ENCODE results near the gene CTXND1.

CTXND1 gene

GRCh38 chr15:80231371-80231770 is 20.6 kb downstream of the CTXND1 start:
- H3K4me3 ChIP-seq (ENCODE audit: low read depth, low read length), result no peak overlapping the region
- no peak for DNase-seq (ENCODE audit: low read depth)
- no peak for TF ChIP-seq CTCF (conservative IDR thresholded peaks at IDR 0.05; ENCODE audit: low read depth, low read length)

GRCh38 chr15:80228959-80229610 is 22.9 kb downstream of the CTXND1 start:
- DNase-seq (ENCODE audit: low read depth), result peak; percentile 92
- no peak for TF ChIP-seq CTCF (conservative IDR thresholded peaks at IDR 0.05; ENCODE audit: low read depth, low read length)
- no peak overlapping the region for H3K4me3 ChIP-seq (ENCODE audit: low read depth, low read length)

- TF ChIP-seq CTCF (conservative IDR thresholded peaks at IDR 0.05; ENCODE audit: low read depth, low read length), result no peak
- DNase-seq (ENCODE audit: low read depth), result no peak
- no peak overlapping the region for H3K4me3 ChIP-seq (ENCODE audit: low read depth, low read length)
Observed at GRCh38 chr15:80219955-80220354, 32.1 kb downstream of the CTXND1 start.

- no peak for DNase-seq (ENCODE audit: low read depth)
- no peak for TF ChIP-seq CTCF (conservative IDR thresholded peaks at IDR 0.05; ENCODE audit: low read depth, low read length)
- H3K4me3 ChIP-seq (ENCODE audit: low read depth, low read length), result no peak overlapping the region
Observed at GRCh38 chr15:80217327-80217900, 34.6 kb downstream of the CTXND1 start.

GRCh38 chr15:80216911-80217310 is 35.1 kb downstream of the CTXND1 start:
- no peak for DNase-seq (ENCODE audit: low read depth)
- TF ChIP-seq CTCF (conservative IDR thresholded peaks at IDR 0.05; ENCODE audit: low read depth, low read length), result no peak
- no peak overlapping the region for H3K4me3 ChIP-seq (ENCODE audit: low read depth, low read length)

GRCh38 chr15:80216141-80216540 is 35.9 kb downstream of the CTXND1 start:
- TF ChIP-seq CTCF (conservative IDR thresholded peaks at IDR 0.05; ENCODE audit: low read depth, low read length), result no peak
- no peak for DNase-seq (ENCODE audit: low read depth)
- H3K4me3 ChIP-seq (ENCODE audit: low read depth, low read length), result no peak overlapping the region

GRCh38 chr15:80214910-80215309 is 37.1 kb downstream of the CTXND1 start:
- no peak for TF ChIP-seq CTCF (conservative IDR thresholded peaks at IDR 0.05; ENCODE audit: low read depth, low read length)
- peak; percentile 5 for DNase-seq (ENCODE audit: low read depth)
- no peak overlapping the region for H3K4me3 ChIP-seq (ENCODE audit: low read depth, low read length)

Measured in choroid plexus epithelial cell (primary cell).